GM12878 (cell line): ENCODE results near the gene PLCXD1.

Experiments
- ASH2L ChIP-seq: fragments of 300-600, 200-600 bp; sonication (generic); IDR thresholded peaks from 2 replicates; pipeline ENCODE4 v1.6.1; 2017; ENCODE audit warnings: low read depth, mild to moderate bottlenecking, borderline replicate concordance
- BMI1 ChIP-seq: fragments of 450-650 bp; IDR thresholded peaks from 2 replicates; pipeline ENCODE4 v1.6.1; 2016; ENCODE audit warnings: mild to moderate bottlenecking, moderate library complexity, borderline replicate concordance
- CEBPB ChIP-seq, 2 experiments: fragments of 150-350 bp in 1 of 2; IDR thresholded peaks; 2 replicates each; pipeline ENCODE4 v1.6.1; 2012 to 2014; ENCODE audit warnings: low read depth in 2 of 2, low read length in 2 of 2, borderline replicate concordance in 1 of 2, inconsistent platforms in 1 of 2
- EP300 ChIP-seq, 2 experiments: fragments of 150-350 bp in 1 of 2; IDR thresholded peaks; 2 replicates each; pipeline ENCODE4 v1.6.1; 2011 to 2012; ENCODE audit warnings: low read depth in 2 of 2, low read length in 2 of 2, borderline replicate concordance in 1 of 2, improper control_type of control experiment in 1 of 2, inconsistent platforms in 1 of 2; ENCODE audit not compliant: control insufficient read depth in 1 of 2
- JUND ChIP-seq: IDR thresholded peaks from 2 replicates; pipeline ENCODE4 v1.6.1; 2012; ENCODE audit warnings: low read depth, mild to moderate bottlenecking, low read length, improper control_type of control experiment, moderate library complexity
- NFXL1 ChIP-seq: fragments of 450-650 bp; IDR thresholded peaks from 2 replicates; pipeline ENCODE4 v1.6.1; 2017; ENCODE audit warnings: antibody characterized with exemption, mild to moderate bottlenecking, borderline replicate concordance
- POLR2A ChIP-seq: IDR thresholded peaks from 2 replicates; pipeline ENCODE4 v1.6.1; 2011; ENCODE audit warnings: low read depth, mild to moderate bottlenecking, low read length
- SREBF2 ChIP-seq: IDR thresholded peaks from 2 replicates; pipeline ENCODE4 v1.6.1; 2012; ENCODE audit warnings: mild to moderate bottlenecking, low read length
- TCF3 ChIP-seq: IDR thresholded peaks from 2 replicates; pipeline ENCODE4 v1.6.1; 2012; ENCODE audit warnings: low read depth, mild to moderate bottlenecking, low read length, borderline replicate concordance; ENCODE audit not compliant: insufficient read depth
- ZBTB11 ChIP-seq: fragments of 450-650 bp; formaldehyde crosslinking; IDR thresholded peaks from 2 replicates; pipeline ENCODE4 v1.5.0; 2022; ENCODE audit warnings: mild to moderate bottlenecking, missing genetic modification characterization
- ZNF207 ChIP-seq: fragments of 450-650 bp; IDR thresholded peaks from 2 replicates; pipeline ENCODE4 v1.6.1; 2014; ENCODE audit warnings: antibody characterized with exemption, mild to moderate bottlenecking, borderline replicate concordance
- TF ChIP-seq, protein P1 (sequence below): IDR thresholded peaks from 2 replicates; pipeline ENCODE4 v1.6.1; 2012; ENCODE audit warnings: mild to moderate bottlenecking, low read depth, low read length
- TF ChIP-seq, protein P2 (sequence below), 3 experiments: IDR thresholded peaks in 2 of 3; conservative IDR thresholded peaks in 1 of 3; 2 replicates each; pipeline ENCODE4 v1.5.1; 2011; ENCODE audit warnings: low read depth in 3 of 3, low read length in 3 of 3, mild to moderate bottlenecking in 3 of 3, control low read depth in 2 of 3, moderate library complexity in 2 of 3, inconsistent platforms in 1 of 3, mixed read lengths in 1 of 3; ENCODE audit not compliant: control insufficient read depth in 2 of 3, insufficient read depth in 1 of 3; ENCODE audit errors: extremely low read depth in 1 of 3

GRCh38 chrX:255923-256331 is 25.3 kb upstream of the PLCXD1 start:
- TF ChIP-seq, protein P1, sequence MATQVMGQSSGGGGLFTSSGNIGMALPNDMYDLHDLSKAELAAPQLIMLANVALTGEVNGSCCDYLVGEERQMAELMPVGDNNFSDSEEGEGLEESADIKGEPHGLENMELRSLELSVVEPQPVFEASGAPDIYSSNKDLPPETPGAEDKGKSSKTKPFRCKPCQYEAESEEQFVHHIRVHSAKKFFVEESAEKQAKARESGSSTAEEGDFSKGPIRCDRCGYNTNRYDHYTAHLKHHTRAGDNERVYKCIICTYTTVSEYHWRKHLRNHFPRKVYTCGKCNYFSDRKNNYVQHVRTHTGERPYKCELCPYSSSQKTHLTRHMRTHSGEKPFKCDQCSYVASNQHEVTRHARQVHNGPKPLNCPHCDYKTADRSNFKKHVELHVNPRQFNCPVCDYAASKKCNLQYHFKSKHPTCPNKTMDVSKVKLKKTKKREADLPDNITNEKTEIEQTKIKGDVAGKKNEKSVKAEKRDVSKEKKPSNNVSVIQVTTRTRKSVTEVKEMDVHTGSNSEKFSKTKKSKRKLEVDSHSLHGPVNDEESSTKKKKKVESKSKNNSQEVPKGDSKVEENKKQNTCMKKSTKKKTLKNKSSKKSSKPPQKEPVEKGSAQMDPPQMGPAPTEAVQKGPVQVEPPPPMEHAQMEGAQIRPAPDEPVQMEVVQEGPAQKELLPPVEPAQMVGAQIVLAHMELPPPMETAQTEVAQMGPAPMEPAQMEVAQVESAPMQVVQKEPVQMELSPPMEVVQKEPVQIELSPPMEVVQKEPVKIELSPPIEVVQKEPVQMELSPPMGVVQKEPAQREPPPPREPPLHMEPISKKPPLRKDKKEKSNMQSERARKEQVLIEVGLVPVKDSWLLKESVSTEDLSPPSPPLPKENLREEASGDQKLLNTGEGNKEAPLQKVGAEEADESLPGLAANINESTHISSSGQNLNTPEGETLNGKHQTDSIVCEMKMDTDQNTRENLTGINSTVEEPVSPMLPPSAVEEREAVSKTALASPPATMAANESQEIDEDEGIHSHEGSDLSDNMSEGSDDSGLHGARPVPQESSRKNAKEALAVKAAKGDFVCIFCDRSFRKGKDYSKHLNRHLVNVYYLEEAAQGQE = no peak
- TF ChIP-seq ASH2L = no peak
- TF ChIP-seq TCF3 = no peak
- TF ChIP-seq POLR2A = no peak
- TF ChIP-seq, protein P2, sequence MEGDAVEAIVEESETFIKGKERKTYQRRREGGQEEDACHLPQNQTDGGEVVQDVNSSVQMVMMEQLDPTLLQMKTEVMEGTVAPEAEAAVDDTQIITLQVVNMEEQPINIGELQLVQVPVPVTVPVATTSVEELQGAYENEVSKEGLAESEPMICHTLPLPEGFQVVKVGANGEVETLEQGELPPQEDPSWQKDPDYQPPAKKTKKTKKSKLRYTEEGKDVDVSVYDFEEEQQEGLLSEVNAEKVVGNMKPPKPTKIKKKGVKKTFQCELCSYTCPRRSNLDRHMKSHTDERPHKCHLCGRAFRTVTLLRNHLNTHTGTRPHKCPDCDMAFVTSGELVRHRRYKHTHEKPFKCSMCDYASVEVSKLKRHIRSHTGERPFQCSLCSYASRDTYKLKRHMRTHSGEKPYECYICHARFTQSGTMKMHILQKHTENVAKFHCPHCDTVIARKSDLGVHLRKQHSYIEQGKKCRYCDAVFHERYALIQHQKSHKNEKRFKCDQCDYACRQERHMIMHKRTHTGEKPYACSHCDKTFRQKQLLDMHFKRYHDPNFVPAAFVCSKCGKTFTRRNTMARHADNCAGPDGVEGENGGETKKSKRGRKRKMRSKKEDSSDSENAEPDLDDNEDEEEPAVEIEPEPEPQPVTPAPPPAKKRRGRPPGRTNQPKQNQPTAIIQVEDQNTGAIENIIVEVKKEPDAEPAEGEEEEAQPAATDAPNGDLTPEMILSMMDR (IDR thresholded peaks at IDR 0.05 in 2 of 3, conservative IDR thresholded peaks at IDR 0.05 in 1 of 3; ENCODE audit: control insufficient read depth in 2 of 3, extremely low read depth in 1 of 3, insufficient read depth in 1 of 3, low read depth in 3 of 3, low read length in 3 of 3) = no peak
- TF ChIP-seq SREBF2 = no peak
- TF ChIP-seq ZNF207 = no peak
- TF ChIP-seq BMI1 = no peak
- no peak for TF ChIP-seq EP300 (IDR thresholded peaks at IDR 0.05; ENCODE audit: borderline replicate concordance in 1 of 2, control insufficient read depth in 1 of 2, low read depth in 2 of 2, low read length in 2 of 2)
- no peak for TF ChIP-seq CEBPB (IDR thresholded peaks at IDR 0.05; ENCODE audit: borderline replicate concordance in 1 of 2, low read depth in 2 of 2, low read length in 2 of 2)
- TF ChIP-seq JUND = no peak
- TF ChIP-seq NFXL1 = no peak
- no peak for TF ChIP-seq ZBTB11 (CRISPR knock-in tag)
